WTC11 (cell line): ENCODE data around the gene UBA3. TPM values are rescaled to one million over a fixed set of nuclear protein-coding genes. Genes with fewer than 3 reads are reported as not detected.

Source experiments
- ATAC-seq: fragments of 200-7000 bp; cut with Tn5 transposase; 2 replicates; pipeline ENCODE4 v1.10.0; 2021; ENCODE audit warnings: mild to moderate bottlenecking, moderate library complexity
- CTCF ChIA-PET: fragments of 300-600 bp; sonication (Branson Sonifier 250); formaldehyde crosslinking; loops from one replicate; lab custom pipeline; 2021; ENCODE audit warnings: antibody characterized with exemption; lab: Charles Lee
- POLR2A ChIA-PET: fragments of 350-600 bp; sonication (Branson Sonifier 250); formaldehyde crosslinking; loops from one replicate; lab custom pipeline; 2021; ENCODE audit warnings: antibody characterized with exemption; lab: Charles Lee
- DNase-seq: peaks from one replicate; pipeline ENCODE4 v3.0.0; 2021; ENCODE audit warnings: low spot score
- H3K27ac Mint-ChIP-seq: 2 replicates; pipeline ENCODE4 v1.8.0; 2021; ENCODE audit warnings: mixed read lengths
- H3K27me3 Mint-ChIP-seq: 2 replicates; pipeline ENCODE4 v1.8.0; 2021; ENCODE audit warnings: low read depth, mild to moderate bottlenecking, moderate library complexity, mixed read lengths
- H3K36me3 Mint-ChIP-seq: 2 replicates; pipeline ENCODE4 v1.8.0; 2021; ENCODE audit warnings: mixed read lengths
- H3K4me1 Mint-ChIP-seq: 2 replicates; pipeline ENCODE4 v1.8.0; 2022; ENCODE audit warnings: mixed read lengths
- H3K4me3 Mint-ChIP-seq: 2 replicates; pipeline ENCODE4 v1.8.0; 2021; ENCODE audit warnings: mild to moderate bottlenecking, moderate library complexity, mixed read lengths
- H3K9me3 Mint-ChIP-seq: 2 replicates; pipeline ENCODE4 v1.8.0; 2021; ENCODE audit warnings: mixed read lengths
- CDX4 ChIP-seq: fragments of 250-450 bp; sonication (Bioruptor Pico); IDR thresholded peaks from 2 replicates; pipeline ENCODE4 v1.9.0; 2021; ENCODE audit warnings: moderate library complexity, mild to moderate bottlenecking, inconsistent platforms, borderline replicate concordance
- CTCF ChIP-seq: fragments of 200-600 bp; IDR thresholded peaks from 2 replicates; pipeline ENCODE4 v1.8.0; 2022; ENCODE audit warnings: antibody characterized with exemption
- E2F1 ChIP-seq: sonication (generic); formaldehyde crosslinking; IDR thresholded peaks from 2 replicates; pipeline ENCODE4 v1.8.0; 2022; ENCODE audit warnings: mild to moderate bottlenecking, missing genetic modification reagents
- ELF4 ChIP-seq: sonication (generic); formaldehyde crosslinking; IDR thresholded peaks from 2 replicates; pipeline ENCODE4 v1.8.1; 2022; ENCODE audit warnings: low read depth, mild to moderate bottlenecking, moderate library complexity, missing genetic modification reagents
- GRHL2 ChIP-seq: fragments of 250-450 bp; sonication (Bioruptor Pico); IDR thresholded peaks from 2 replicates; pipeline ENCODE4 v1.8.0; 2022; ENCODE audit warnings: mild to moderate bottlenecking, moderate library complexity; ENCODE audit not compliant: insufficient replicate concordance, severe bottlenecking
- HMGA2 ChIP-seq: fragments of 250-450 bp; sonication (Bioruptor Pico); IDR thresholded peaks from 2 replicates; pipeline ENCODE4 v1.4.0; 2021; ENCODE audit warnings: mild to moderate bottlenecking, moderate library complexity
- JAZF1 ChIP-seq: fragments of 250-450 bp; sonication (Bioruptor Pico); IDR thresholded peaks from 2 replicates; pipeline ENCODE4 v1.9.0; 2021; ENCODE audit warnings: moderate library complexity, mild to moderate bottlenecking, inconsistent platforms
- KAT7 ChIP-seq: sonication (generic); formaldehyde crosslinking; IDR thresholded peaks from 2 replicates; pipeline ENCODE4 v1.8.1; 2023; ENCODE audit warnings: missing genetic modification reagents, mild to moderate bottlenecking, borderline replicate concordance
- NR2C2 ChIP-seq: sonication (generic); formaldehyde crosslinking; IDR thresholded peaks from 2 replicates; pipeline ENCODE4 v1.8.0; 2022; ENCODE audit warnings: mild to moderate bottlenecking, missing genetic modification reagents
- TEAD1 ChIP-seq: sonication (generic); formaldehyde crosslinking; IDR thresholded peaks from 2 replicates; pipeline ENCODE4 v1.8.0; 2022; ENCODE audit warnings: mild to moderate bottlenecking, missing genetic modification reagents
- USF2 ChIP-seq: sonication (generic); formaldehyde crosslinking; IDR thresholded peaks from 2 replicates; pipeline ENCODE4 v1.8.1; 2023; ENCODE audit warnings: mild to moderate bottlenecking, missing genetic modification reagents, moderate library complexity
- ZNF232 ChIP-seq: sonication (generic); formaldehyde crosslinking; IDR thresholded peaks from 2 replicates; pipeline ENCODE4 v1.8.0; 2022; ENCODE audit warnings: mild to moderate bottlenecking, missing genetic modification reagents
- total RNA-seq: library from RNA; stranded (reverse); gene quantifications from 3 replicates; pipeline ENCODE4 v1.2.3, GENCODE V29; 2021
- TF ChIP-seq, protein P1 (sequence below): sonication (generic); formaldehyde crosslinking; conservative IDR thresholded peaks from 2 replicates; pipeline ENCODE4 v1.8.1; 2023; ENCODE audit warnings: mild to moderate bottlenecking, low read depth, missing genetic modification reagents, moderate library complexity
- TF ChIP-seq, protein P2 (sequence below): sonication (generic); formaldehyde crosslinking; IDR thresholded peaks from 2 replicates; pipeline ENCODE4 v1.8.0; 2022; ENCODE audit warnings: mild to moderate bottlenecking, missing genetic modification reagents
- TF ChIP-seq, protein P3 (sequence below): fragments of 250-450 bp; sonication (Bioruptor Pico); IDR thresholded peaks from 2 replicates; pipeline ENCODE4 v1.9.0; 2021; ENCODE audit warnings: mild to moderate bottlenecking
- TF ChIP-seq, protein P4 (sequence below): fragments of 250-450 bp; sonication (Bioruptor Pico); IDR thresholded peaks from 2 replicates; pipeline ENCODE4 v1.9.0; 2021; ENCODE audit warnings: mild to moderate bottlenecking
- TF ChIP-seq, protein P5 (sequence below): sonication (generic); formaldehyde crosslinking; IDR thresholded peaks from 2 replicates; pipeline ENCODE4 v1.8.1; 2023; ENCODE audit warnings: mild to moderate bottlenecking, moderate library complexity, missing genetic modification reagents

UBA3 gene
- total RNA-seq, 1 experiment from 2014 or later = 75.0 TPM

DNA sequence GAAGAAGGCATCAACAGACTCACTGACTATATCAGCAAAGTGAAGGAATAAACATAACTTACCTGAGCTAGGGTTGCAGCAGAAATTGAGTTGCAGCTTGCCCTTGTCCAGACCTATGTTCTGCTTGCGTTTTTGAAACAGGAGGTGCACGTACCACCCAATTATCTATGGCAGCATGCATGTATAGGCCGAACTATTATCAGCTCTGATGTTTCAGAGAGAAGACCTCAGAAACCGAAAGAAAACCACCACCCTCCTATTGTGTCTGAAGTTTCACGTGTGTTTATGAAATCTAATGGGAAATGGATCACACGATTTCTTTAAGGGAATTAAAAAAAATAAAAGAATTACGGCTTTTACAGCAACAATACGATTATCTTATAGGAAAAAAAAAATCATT is 24.4 kb upstream of the UBA3 start:
- ATAC-seq (no peak), DNase-seq (no peak)
- Mint-ChIP-seq H3K27ac (no peak overlapping the region), H3K27me3 (no peaks in the 10 kb centered on the region), H3K4me3 (no peak overlapping the region), H3K36me3 (peaks cover 14% of the 10 kb centered on the region), H3K9me3 (no peaks in the 10 kb centered on the region), H3K4me1 (no peaks in the 10 kb centered on the region)
- POLR2A ChIA-PET = no interaction called here
- CTCF ChIA-PET = interaction anchor here (2.1 kb wide), 1 partner anchor 16 kb away, joined by 5 read pairs; no protein-coding TSS in a partner anchor
- no peak for TF ChIP-seq CDX4 (CRISPR knock-in tag)
- TF ChIP-seq USF2 (CRISPR knock-in tag) = no peak
- TF ChIP-seq ELF4 (CRISPR knock-in tag) = no peak
- TF ChIP-seq HMGA2 (CRISPR knock-in tag) = no peak
- TF ChIP-seq GRHL2 = no peak
- TF ChIP-seq NR2C2 (CRISPR knock-in tag) = no peak
- TF ChIP-seq JAZF1 (CRISPR knock-in tag) = no peak
- TF ChIP-seq E2F1 (CRISPR knock-in tag) = no peak
- TF ChIP-seq, protein P1, sequence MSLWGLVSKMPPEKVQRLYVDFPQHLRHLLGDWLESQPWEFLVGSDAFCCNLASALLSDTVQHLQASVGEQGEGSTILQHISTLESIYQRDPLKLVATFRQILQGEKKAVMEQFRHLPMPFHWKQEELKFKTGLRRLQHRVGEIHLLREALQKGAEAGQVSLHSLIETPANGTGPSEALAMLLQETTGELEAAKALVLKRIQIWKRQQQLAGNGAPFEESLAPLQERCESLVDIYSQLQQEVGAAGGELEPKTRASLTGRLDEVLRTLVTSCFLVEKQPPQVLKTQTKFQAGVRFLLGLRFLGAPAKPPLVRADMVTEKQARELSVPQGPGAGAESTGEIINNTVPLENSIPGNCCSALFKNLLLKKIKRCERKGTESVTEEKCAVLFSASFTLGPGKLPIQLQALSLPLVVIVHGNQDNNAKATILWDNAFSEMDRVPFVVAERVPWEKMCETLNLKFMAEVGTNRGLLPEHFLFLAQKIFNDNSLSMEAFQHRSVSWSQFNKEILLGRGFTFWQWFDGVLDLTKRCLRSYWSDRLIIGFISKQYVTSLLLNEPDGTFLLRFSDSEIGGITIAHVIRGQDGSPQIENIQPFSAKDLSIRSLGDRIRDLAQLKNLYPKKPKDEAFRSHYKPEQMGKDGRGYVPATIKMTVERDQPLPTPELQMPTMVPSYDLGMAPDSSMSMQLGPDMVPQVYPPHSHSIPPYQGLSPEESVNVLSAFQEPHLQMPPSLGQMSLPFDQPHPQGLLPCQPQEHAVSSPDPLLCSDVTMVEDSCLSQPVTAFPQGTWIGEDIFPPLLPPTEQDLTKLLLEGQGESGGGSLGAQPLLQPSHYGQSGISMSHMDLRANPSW = no peak

GRCh38 chr3:69103123-69103522 is 23.0 kb upstream of the UBA3 start:
- ChIA-PET CTCF (no interaction called here), POLR2A (no interaction called here)
- peaks cover 14% of the 10 kb centered on the region for H3K36me3 Mint-ChIP-seq
- ATAC-seq = no peak
- no peaks in the 10 kb centered on the region for H3K9me3 Mint-ChIP-seq
- no peak for TF ChIP-seq TEAD1 (CRISPR knock-in tag)
- TF ChIP-seq, protein P2, sequence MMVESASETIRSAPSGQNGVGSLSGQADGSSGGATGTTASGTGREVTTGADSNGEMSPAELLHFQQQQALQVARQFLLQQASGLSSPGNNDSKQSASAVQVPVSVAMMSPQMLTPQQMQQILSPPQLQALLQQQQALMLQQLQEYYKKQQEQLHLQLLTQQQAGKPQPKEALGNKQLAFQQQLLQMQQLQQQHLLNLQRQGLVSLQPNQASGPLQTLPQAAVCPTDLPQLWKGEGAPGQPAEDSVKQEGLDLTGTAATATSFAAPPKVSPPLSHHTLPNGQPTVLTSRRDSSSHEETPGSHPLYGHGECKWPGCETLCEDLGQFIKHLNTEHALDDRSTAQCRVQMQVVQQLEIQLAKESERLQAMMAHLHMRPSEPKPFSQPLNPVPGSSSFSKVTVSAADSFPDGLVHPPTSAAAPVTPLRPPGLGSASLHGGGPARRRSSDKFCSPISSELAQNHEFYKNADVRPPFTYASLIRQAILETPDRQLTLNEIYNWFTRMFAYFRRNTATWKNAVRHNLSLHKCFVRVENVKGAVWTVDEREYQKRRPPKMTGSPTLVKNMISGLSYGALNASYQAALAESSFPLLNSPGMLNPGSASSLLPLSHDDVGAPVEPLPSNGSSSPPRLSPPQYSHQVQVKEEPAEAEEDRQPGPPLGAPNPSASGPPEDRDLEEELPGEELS (CRISPR knock-in tag) = no peak
- TF ChIP-seq, protein P3, sequence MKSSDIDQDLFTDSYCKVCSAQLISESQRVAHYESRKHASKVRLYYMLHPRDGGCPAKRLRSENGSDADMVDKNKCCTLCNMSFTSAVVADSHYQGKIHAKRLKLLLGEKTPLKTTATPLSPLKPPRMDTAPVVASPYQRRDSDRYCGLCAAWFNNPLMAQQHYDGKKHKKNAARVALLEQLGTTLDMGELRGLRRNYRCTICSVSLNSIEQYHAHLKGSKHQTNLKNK (CRISPR knock-in tag) = no peak
- no peak for TF ChIP-seq ZNF232
- TF ChIP-seq USF2 (CRISPR knock-in tag) = no peak
- TF ChIP-seq KAT7 (CRISPR knock-in tag) = no peak
- TF ChIP-seq, protein P4, sequence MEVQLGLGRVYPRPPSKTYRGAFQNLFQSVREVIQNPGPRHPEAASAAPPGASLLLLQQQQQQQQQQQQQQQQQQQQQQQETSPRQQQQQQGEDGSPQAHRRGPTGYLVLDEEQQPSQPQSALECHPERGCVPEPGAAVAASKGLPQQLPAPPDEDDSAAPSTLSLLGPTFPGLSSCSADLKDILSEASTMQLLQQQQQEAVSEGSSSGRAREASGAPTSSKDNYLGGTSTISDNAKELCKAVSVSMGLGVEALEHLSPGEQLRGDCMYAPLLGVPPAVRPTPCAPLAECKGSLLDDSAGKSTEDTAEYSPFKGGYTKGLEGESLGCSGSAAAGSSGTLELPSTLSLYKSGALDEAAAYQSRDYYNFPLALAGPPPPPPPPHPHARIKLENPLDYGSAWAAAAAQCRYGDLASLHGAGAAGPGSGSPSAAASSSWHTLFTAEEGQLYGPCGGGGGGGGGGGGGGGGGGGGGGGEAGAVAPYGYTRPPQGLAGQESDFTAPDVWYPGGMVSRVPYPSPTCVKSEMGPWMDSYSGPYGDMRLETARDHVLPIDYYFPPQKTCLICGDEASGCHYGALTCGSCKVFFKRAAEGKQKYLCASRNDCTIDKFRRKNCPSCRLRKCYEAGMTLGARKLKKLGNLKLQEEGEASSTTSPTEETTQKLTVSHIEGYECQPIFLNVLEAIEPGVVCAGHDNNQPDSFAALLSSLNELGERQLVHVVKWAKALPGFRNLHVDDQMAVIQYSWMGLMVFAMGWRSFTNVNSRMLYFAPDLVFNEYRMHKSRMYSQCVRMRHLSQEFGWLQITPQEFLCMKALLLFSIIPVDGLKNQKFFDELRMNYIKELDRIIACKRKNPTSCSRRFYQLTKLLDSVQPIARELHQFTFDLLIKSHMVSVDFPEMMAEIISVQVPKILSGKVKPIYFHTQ = no peak
- TF ChIP-seq, protein P5, sequence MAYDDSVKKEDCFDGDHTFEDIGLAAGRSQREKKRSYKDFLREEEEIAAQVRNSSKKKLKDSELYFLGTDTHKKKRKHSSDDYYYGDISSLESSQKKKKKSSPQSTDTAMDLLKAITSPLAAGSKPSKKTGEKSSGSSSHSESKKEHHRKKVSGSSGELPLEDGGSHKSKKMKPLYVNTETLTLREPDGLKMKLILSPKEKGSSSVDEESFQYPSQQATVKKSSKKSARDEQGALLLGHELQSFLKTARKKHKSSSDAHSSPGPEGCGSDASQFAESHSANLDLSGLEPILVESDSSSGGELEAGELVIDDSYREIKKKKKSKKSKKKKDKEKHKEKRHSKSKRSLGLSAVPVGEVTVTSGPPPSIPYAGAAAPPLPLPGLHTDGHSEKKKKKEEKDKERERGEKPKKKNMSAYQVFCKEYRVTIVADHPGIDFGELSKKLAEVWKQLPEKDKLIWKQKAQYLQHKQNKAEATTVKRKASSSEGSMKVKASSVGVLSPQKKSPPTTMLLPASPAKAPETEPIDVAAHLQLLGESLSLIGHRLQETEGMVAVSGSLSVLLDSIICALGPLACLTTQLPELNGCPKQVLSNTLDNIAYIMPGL = no peak
- no peak for TF ChIP-seq CTCF
- no peaks in the 10 kb centered on the region for H3K27me3 Mint-ChIP-seq
- no peak overlapping the region for H3K27ac Mint-ChIP-seq
- no peak overlapping the region for H3K4me3 Mint-ChIP-seq
- H3K4me1 Mint-ChIP-seq = no peaks in the 10 kb centered on the region
- no peak for DNase-seq
